SU-DHL-6 (cell line): ENCODE measurements around the gene RPS6KA4.
"Not testable (repeated sequence)": the region's sequence is repeated elsewhere in the genome, so short reads cannot be mapped to it uniquely, and the experiment has no call there.

Source experiments
- CTCF ChIP-seq: fragments of 200-600 bp; sonication (generic); IDR thresholded peaks from one replicate; pipeline ENCODE4 v1.5.1; 2017; ENCODE audit warnings: antibody characterized with exemption, mild to moderate bottlenecking, low read length, moderate library complexity; ENCODE audit not compliant: insufficient read depth, poor library complexity, severe bottlenecking
- EZH2phosphoT487 ChIP-seq: fragments of 200-600 bp; sonication (generic), shearing (Covaris generic); conservative IDR thresholded peaks from 2 replicates; pipeline ENCODE4 v1.6.1; 2018; ENCODE audit warnings: mild to moderate bottlenecking, antibody characterized with exemption, low read length, moderate library complexity, mixed read lengths

- TF ChIP-seq CTCF, EZH2phosphoT487: not testable (repeated sequence)
Observed at GRCh38 chr11:64315667-64316526, 43.1 kb upstream of the RPS6KA4 start.
